ENCODE results near the gene HOXD10. TPM values are rescaled to one million over a fixed set of nuclear protein-coding genes. Genes with fewer than 3 reads are reported as not detected.

The HOXD10 gene
- total RNA-seq, 3 donors from 2014 or later, result 1.6 to 5.2 TPM; not detected in 1

DNA sequence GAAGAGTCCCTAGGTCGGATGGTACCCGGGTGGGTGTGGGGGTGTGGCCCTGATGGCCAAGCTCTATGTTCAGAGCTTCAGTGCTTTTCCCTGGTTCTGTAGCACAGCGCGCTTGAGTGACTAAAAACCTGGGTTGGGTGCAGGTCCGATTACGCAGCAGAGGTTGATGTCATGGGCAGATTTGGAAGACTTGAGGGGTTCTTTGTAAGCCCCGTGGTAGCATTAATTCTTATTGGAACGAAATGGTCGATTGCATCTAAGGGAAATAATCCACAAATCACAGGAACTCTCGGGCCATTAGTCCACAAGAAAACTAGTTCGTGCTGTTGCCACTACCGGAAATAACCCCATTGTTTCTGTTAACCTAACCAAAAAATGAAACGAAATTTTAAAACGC is 21.9 kb downstream of the HOXD10 start:
- no peak for DNase-seq (ENCODE audit: low spot score in 2 of 2)
- H3K9me3 ChIP-seq, result no peaks in the 10 kb centered on the region
- intact Hi-C loops (cut with DNase I; ENCODE audit: low total_unique reads), result loop anchor here (5.0 to 10.0 kb wide), 2 partner anchors 499 to 1006 kb away; no protein-coding TSS in a partner anchor
- H3K27me3 ChIP-seq, result peaks cover 0 to 83% of the 10 kb centered on the region in 2 donors
- H3K4me3 ChIP-seq, result peak overlapping the region; percentile 52 to 82 (median 71)
- no peak for TF ChIP-seq POLR2A (IDR thresholded peaks at IDR 0.05)
- no peak for TF ChIP-seq POLR2AphosphoS5 (IDR thresholded peaks at IDR 0.05)
- TF ChIP-seq, protein P1, sequence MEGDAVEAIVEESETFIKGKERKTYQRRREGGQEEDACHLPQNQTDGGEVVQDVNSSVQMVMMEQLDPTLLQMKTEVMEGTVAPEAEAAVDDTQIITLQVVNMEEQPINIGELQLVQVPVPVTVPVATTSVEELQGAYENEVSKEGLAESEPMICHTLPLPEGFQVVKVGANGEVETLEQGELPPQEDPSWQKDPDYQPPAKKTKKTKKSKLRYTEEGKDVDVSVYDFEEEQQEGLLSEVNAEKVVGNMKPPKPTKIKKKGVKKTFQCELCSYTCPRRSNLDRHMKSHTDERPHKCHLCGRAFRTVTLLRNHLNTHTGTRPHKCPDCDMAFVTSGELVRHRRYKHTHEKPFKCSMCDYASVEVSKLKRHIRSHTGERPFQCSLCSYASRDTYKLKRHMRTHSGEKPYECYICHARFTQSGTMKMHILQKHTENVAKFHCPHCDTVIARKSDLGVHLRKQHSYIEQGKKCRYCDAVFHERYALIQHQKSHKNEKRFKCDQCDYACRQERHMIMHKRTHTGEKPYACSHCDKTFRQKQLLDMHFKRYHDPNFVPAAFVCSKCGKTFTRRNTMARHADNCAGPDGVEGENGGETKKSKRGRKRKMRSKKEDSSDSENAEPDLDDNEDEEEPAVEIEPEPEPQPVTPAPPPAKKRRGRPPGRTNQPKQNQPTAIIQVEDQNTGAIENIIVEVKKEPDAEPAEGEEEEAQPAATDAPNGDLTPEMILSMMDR (IDR thresholded peaks at IDR 0.05), result no peak
- peak overlapping the region; percentile 62 to 97 for H3K27ac ChIP-seq
- peaks cover 0 to 8% of the 10 kb centered on the region in 2 donors for H3K4me1 ChIP-seq
- H3K36me3 ChIP-seq, result no peaks in the 10 kb centered on the region

DNA sequence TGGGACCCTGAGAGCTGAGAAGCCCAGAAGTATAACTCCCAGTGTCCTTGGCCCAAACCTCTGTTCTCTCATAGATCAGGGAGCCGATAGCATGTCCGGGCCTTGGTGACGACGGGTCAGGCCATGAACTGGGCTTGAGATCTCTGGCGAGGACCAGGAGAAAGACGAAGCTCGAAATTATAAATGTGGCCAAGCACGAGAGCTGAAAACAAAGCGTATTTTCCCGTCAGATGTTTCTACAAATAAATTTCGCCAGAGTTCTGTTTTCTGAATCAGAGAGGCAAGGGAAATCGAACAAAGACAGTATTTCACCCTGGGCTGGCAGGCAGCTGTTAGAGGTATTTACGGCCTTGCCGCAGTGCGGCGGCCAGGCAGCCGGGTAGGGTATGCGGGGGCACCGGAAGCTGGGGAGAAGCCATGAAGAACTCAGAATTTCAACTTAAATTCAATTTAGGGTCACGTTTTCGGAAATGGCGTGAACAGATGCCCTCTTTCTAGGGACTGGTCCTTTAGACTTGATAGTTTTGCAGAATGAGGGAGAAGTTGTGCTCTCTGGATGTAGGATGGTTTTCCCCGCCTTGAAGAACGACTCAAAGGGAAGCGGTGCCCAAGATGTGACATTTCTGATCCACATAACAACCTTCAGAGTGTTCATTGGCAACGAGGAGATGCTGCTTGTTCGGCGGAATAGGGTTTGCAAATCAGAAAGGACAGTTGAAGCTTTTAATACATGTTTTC is 22.5 kb downstream of the HOXD10 start:
- H3K27me3 ChIP-seq, result peaks cover 0 to 83% of the 10 kb centered on the region in 2 donors
- intact Hi-C loops (cut with DNase I; ENCODE audit: low total_unique reads), result loop anchor here (5.0 to 10.0 kb wide), 2 partner anchors 498 to 1006 kb away; no protein-coding TSS in a partner anchor
- H3K4me3 ChIP-seq, result peak overlapping the region; percentile 52 to 82 (median 71)

DNA sequence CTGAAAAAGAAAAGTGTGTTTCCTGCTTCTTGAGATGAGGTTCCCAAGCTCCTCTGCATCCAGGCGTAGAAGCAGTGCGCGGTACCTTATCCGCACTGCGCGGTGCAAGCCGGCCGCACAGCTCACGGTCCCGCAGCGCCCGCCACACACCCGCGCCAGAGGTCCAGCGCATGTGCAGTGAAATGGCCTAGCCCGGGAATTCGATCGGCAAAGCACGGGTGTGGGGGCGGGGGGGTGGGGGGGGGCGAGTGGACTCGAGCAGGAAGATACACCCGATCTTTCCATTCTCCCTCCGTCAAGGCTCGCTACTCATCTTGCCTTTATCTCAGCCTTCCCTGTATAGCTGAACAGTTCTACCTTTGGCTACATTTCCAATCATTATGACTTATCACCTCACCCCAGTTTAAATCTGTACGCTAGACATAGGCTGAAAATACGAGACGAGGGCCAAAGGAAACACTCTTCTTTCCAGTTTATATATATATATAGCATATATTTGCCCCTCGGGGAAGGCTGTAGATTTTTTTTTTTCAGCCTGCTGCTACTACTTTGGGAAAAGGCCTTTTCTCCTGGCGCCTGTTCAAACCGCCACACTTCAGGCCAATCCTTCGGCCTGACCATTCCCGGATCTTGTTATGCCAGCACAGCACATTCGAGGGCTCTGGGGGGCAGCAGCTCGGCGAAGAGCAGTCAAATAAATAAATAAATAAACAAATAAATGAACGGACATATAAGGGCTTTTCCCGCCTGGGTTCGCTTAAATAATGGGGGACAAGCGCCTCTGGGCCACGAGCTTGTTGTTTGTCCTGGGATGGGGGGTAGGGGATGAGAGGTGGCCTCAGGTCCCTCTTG is 23.3 kb downstream of the HOXD10 start:
- no peaks in the 10 kb centered on the region for H3K36me3 ChIP-seq
- DNase-seq (ENCODE audit: low spot score in 2 of 2), result no peak
- H3K9me3 ChIP-seq, result no peaks in the 10 kb centered on the region
- H3K27ac ChIP-seq, result peak overlapping the region; percentile 62 to 97
- peak overlapping the region; percentile 52 to 82 (median 71) for H3K4me3 ChIP-seq
- intact Hi-C loops (cut with DNase I; ENCODE audit: low total_unique reads), result loop anchor here (5.0 to 10.0 kb wide), 2 partner anchors 497 to 1005 kb away; no protein-coding TSS in a partner anchor
- no peak for TF ChIP-seq POLR2A (IDR thresholded peaks at IDR 0.05)
- peak in 1 of 3 donors; percentile 9 for TF ChIP-seq POLR2AphosphoS5 (IDR thresholded peaks at IDR 0.05)
- TF ChIP-seq, protein P1 (IDR thresholded peaks at IDR 0.05), result no peak
- peaks cover 0 to 8% of the 10 kb centered on the region in 2 donors for H3K4me1 ChIP-seq
- H3K27me3 ChIP-seq, result peaks cover 0 to 77% of the 10 kb centered on the region in 2 donors

More for the DNA sequence above, 22.5 kb downstream of the HOXD10 start:
- no peaks in the 10 kb centered on the region for H3K9me3 ChIP-seq
- no peak for TF ChIP-seq POLR2A (IDR thresholded peaks at IDR 0.05)
- TF ChIP-seq, protein P1 (IDR thresholded peaks at IDR 0.05), result no peak
- TF ChIP-seq POLR2AphosphoS5 (IDR thresholded peaks at IDR 0.05), result no peak
- peaks cover 0 to 8% of the 10 kb centered on the region in 2 donors for H3K4me1 ChIP-seq
- no peaks in the 10 kb centered on the region for H3K36me3 ChIP-seq
- peak overlapping the region; percentile 62 to 97 for H3K27ac ChIP-seq
- no peak for DNase-seq (ENCODE audit: low spot score in 2 of 2)

DNA sequence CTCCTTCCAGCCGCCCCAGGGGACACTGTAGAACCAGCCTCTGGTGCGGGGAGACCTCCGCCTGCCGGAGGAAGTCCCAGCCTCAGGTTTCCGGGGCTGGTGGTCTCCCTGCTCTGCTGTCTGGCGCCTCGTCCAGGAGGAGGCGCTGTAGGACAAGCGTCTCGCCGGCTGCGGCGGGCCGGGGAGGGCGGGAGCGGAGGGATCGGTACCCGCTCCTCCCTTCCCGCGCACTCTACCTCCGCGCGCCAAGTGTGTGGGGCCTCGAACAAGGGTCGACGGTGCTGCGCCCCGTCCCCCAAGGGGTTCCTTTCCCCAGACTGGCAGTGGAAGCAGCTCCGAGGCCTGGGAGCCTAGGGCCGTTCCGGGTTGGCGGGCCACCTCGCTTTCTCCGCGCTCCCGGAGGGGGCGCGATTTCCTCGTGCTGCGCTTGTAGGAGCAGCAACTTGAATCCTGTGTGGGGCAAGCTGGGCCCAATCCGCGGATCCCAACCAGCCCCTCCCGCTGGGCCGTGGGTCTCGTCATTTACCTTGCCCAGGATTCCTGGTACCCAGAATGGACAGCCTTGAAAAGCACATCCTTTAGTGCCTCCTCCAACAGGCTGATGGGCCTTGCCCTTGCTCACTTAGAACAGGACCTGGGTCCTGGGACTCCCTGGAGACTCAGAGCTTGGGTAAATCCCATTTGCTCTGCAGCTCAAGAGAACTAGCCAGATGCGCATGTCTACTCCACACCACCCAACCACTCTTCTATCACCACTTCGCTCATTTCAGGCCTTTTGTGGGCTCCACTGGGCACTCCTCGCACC is 24.1 kb downstream of the HOXD10 start:
- TF ChIP-seq POLR2AphosphoS5 (IDR thresholded peaks at IDR 0.05) (peak in 2 of 3 donors; percentile 46 to 68), POLR2A (IDR thresholded peaks at IDR 0.05) (no peak)
- TF ChIP-seq, protein P1 (IDR thresholded peaks at IDR 0.05), result peak; percentile 42 to 97 (median 82)
- Histone ChIP-seq H3K9me3 (no peaks in the 10 kb centered on the region), H3K4me1 (peaks cover 0 to 8% of the 10 kb centered on the region in 2 donors), H3K27me3 (peaks cover 0 to 82% of the 10 kb centered on the region in 2 donors), H3K36me3 (no peaks in the 10 kb centered on the region), H3K4me3 (peak overlapping the region; percentile 52 to 82 (median 71)), H3K27ac (peak overlapping the region; percentile 62 to 97)
- no peak for DNase-seq (ENCODE audit: low spot score in 2 of 2)
- intact Hi-C loops (cut with DNase I; ENCODE audit: low total_unique reads), result no loop called here
